ENCODE data around the gene MFRP. TPM values are rescaled to one million over a fixed set of nuclear protein-coding genes. Genes with fewer than 3 reads are reported as not detected.

MFRP gene
- polyA plus RNA-seq, 1 experiment, result not detected

GRCh38 chr11:119309411-119309810 is 37.1 kb downstream of the MFRP start:
- Histone ChIP-seq H3K27me3 (ENCODE audit: control insufficient read depth, insufficient read depth, low read length) (no peaks in the 10 kb centered on the region), H3K4me3 (ENCODE audit: low read depth, low read length) (no peak overlapping the region), H3K9me3 (ENCODE audit: control insufficient read depth, insufficient read depth, low read length) (no peaks in the 10 kb centered on the region), H3K27ac (ENCODE audit: low read depth, low read length) (no peak overlapping the region)
- no peak for TF ChIP-seq CTCF (IDR thresholded peaks at IDR 0.05; ENCODE audit: low read depth, low read length)
- DNase-seq (ENCODE audit: low read depth, low spot score), result no peak
- ChIA-PET POLR2A (interaction anchor here (0.6 to 0.8 kb wide), 3 partner anchors 17 to 400 kb away, joined by 3 read pairs; partner anchors contain the start of gene NLRX1), CTCF (interaction anchor here (0.6 to 7.3 kb wide), 5 partner anchors 13 to 32 kb away, joined by 3 to 57 read pairs (median 4); no protein-coding TSS in a partner anchor)

GRCh38 chr11:119307974-119308373 is 38.5 kb downstream of the MFRP start:
- no peak for TF ChIP-seq CTCF (IDR thresholded peaks at IDR 0.05; ENCODE audit: low read depth, low read length)
- POLR2A ChIA-PET, result interaction anchor here (0.5 to 0.8 kb wide), 2 partner anchors 9 to 86 kb away, joined by 3 to 5 read pairs; partner anchors contain the start of gene MCAM
- H3K27me3 ChIP-seq (ENCODE audit: control insufficient read depth, insufficient read depth, low read length), result no peaks in the 10 kb centered on the region
- no peak overlapping the region for H3K4me3 ChIP-seq (ENCODE audit: low read depth, low read length)
- no peak for DNase-seq (ENCODE audit: low read depth, low spot score)
- no peak overlapping the region for H3K27ac ChIP-seq (ENCODE audit: low read depth, low read length)
- CTCF ChIA-PET, result interaction anchor here (0.6 to 7.3 kb wide), 9 partner anchors 8 to 205 kb away, joined by 3 to 57 read pairs (median 4); partner anchors contain the start of gene CBL
- H3K9me3 ChIP-seq (ENCODE audit: control insufficient read depth, insufficient read depth, low read length), result no peaks in the 10 kb centered on the region

- CTCF ChIA-PET, result interaction anchor here (0.6 to 7.3 kb wide), 8 partner anchors 9 to 205 kb away, joined by 3 to 57 read pairs (median 4); partner anchors contain the start of gene CBL
Measured at GRCh38 chr11:119307219-119307618, 39.3 kb downstream of the MFRP start.

GRCh38 chr11:119306373-119306890 is 40.1 kb downstream of the MFRP start:
- Histone ChIP-seq H3K4me3 (ENCODE audit: low read depth, low read length) (no peak overlapping the region), H3K27me3 (ENCODE audit: control insufficient read depth, insufficient read depth, low read length) (no peaks in the 10 kb centered on the region), H3K9me3 (ENCODE audit: control insufficient read depth, insufficient read depth, low read length) (no peaks in the 10 kb centered on the region), H3K27ac (ENCODE audit: low read depth, low read length) (peak overlapping the region; percentile 39)
- no peak for DNase-seq (ENCODE audit: low read depth, low spot score)
- TF ChIP-seq CTCF (IDR thresholded peaks at IDR 0.05; ENCODE audit: low read depth, low read length), result no peak
- ChIA-PET CTCF (interaction anchor here (0.8 to 7.3 kb wide), 5 partner anchors 16 to 212 kb away, joined by 3 to 57 read pairs (median 4); partner anchors contain the start of gene CBL), POLR2A (no interaction called here)

More at GRCh38 chr11:119307219-119307618, 39.3 kb downstream of the MFRP start:
- POLR2A ChIA-PET, result interaction anchor here (0.5 kb wide), 1 partner anchor 85 kb away, joined by 5 read pairs; no protein-coding TSS in a partner anchor
- 0 out of 2 replicates have a peak, but pooled peaks have one; percentile 13 for TF ChIP-seq CTCF (IDR thresholded peaks at IDR 0.05; ENCODE audit: low read depth, low read length)
- Histone ChIP-seq H3K27ac (ENCODE audit: low read depth, low read length) (no peak overlapping the region), H3K4me3 (ENCODE audit: low read depth, low read length) (no peak overlapping the region), H3K9me3 (ENCODE audit: control insufficient read depth, insufficient read depth, low read length) (no peaks in the 10 kb centered on the region), H3K27me3 (ENCODE audit: control insufficient read depth, insufficient read depth, low read length) (no peaks in the 10 kb centered on the region)
- DNase-seq (ENCODE audit: low read depth, low spot score), result no peak
